Thoracic aorta (tissue), 2 donors: ENCODE data around the gene PDE7B. TPM values are rescaled to one million over a fixed set of nuclear protein-coding genes. Genes with fewer than 3 reads are reported as not detected.

ENCODE experiments used
- ATAC-seq: fragments of 150-250 bp; one replicate; pipeline ENCODE4 v1.8.0; 2017; ENCODE audit warnings: low read depth; ENCODE audit not compliant: insufficient number of reproducible peaks, low FRiP score
- DNase-seq: peaks from one replicate; pipeline ENCODE4 v3.0.0-alpha.2; 2020; ENCODE audit warnings: low spot score
- H3K27ac ChIP-seq, 2 donors: fragments of 200-600 bp; sonication (generic); 1 replicate in 1 of 2; 2 replicates in 1 of 2; pipeline ENCODE4 v1.5.1; 2016; ENCODE audit warnings: mild to moderate bottlenecking in 2 of 2, moderate library complexity in 2 of 2
- H3K27me3 ChIP-seq: fragments of 200-600 bp; sonication (generic); replicated peaks from 2 replicates; pipeline ENCODE4 v1.6.0; 2016; ENCODE audit warnings: mild to moderate bottlenecking; ENCODE audit not compliant: insufficient read depth
- H3K36me3 ChIP-seq: fragments of 200-600 bp; sonication (generic); one replicate; pipeline ENCODE4 v1.5.1; 2016
- H3K4me1 ChIP-seq, 2 donors: fragments of 200-600 bp; sonication (generic); 1 replicate in 1 of 2; 2 replicates in 1 of 2; pipeline versions ENCODE4 v1.5.1 to v1.6.0; 2016; ENCODE audit warnings: low read depth in 2 of 2, mild to moderate bottlenecking in 1 of 2; ENCODE audit not compliant: control insufficient read depth in 1 of 2
- H3K4me3 ChIP-seq: fragments of 200-600 bp; sonication (generic); 2 replicates; pipeline ENCODE4 v1.5.1; 2016; ENCODE audit warnings: mild to moderate bottlenecking
- H3K9me3 ChIP-seq: fragments of 200-600 bp; sonication (generic); 2 replicates; pipeline ENCODE4 v1.5.1; 2016
- CTCF ChIP-seq: fragments of 200-600 bp; sonication (generic); IDR thresholded peaks from one replicate; pipeline ENCODE4 v1.5.1; 2019; ENCODE audit warnings: antibody characterized with exemption
- total RNA-seq, 2 donors: library from RNA; depleted of rRNA; stranded (reverse); fragments of >200 nt; gene quantifications; one replicate each; pipeline versions ENCODE4 v1.1.0 to v1.2.3, GENCODE V29; 2016

The PDE7B gene
- total RNA-seq, 2 donors from 2014 or later = 2.6 to 13.2 TPM

GRCh38 chr6:136111831-136112230 lies 260.3 kb downstream of the PDE7B start:
- no peak overlapping the region for H3K4me3 ChIP-seq
- TF ChIP-seq CTCF = no peak
- no peak for ATAC-seq

DNA sequence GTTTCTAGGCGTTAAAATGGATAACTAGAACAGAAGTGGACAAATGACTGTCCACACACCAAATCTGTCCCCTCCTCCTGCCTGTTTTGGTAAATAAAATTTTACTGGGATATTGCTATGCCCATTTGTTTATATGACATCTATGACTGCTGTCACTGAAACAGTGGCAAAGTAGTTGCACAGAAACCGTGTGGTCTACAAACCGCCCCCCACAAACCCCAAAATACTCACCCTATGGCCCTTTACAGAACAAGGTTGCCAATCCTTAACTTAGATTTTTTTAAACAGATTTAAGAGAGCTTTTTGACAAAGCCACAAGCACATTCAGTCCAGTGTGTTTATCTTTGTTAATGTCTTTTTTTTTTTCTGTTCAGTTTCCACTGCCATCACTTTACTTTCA lies 260.8 kb downstream of the PDE7B start:
- no peak overlapping the region for H3K27ac ChIP-seq
- ATAC-seq (no peak), DNase-seq (no peak)
- H3K4me3 ChIP-seq = no peak overlapping the region
- no peaks in the 10 kb centered on the region for H3K27me3 ChIP-seq
- no peaks in the 10 kb centered on the region for H3K9me3 ChIP-seq
- no peaks in the 10 kb centered on the region for H3K4me1 ChIP-seq
- no peak for TF ChIP-seq CTCF
- H3K36me3 ChIP-seq = no peaks in the 10 kb centered on the region

More at GRCh38 chr6:136111831-136112230, 260.3 kb downstream of the PDE7B start:
- Histone ChIP-seq H3K4me1 (no peaks in the 10 kb centered on the region), H3K9me3 (no peaks in the 10 kb centered on the region), H3K36me3 (no peaks in the 10 kb centered on the region), H3K27me3 (no peaks in the 10 kb centered on the region), H3K27ac (no peak overlapping the region)
- DNase-seq = no peak

DNA sequence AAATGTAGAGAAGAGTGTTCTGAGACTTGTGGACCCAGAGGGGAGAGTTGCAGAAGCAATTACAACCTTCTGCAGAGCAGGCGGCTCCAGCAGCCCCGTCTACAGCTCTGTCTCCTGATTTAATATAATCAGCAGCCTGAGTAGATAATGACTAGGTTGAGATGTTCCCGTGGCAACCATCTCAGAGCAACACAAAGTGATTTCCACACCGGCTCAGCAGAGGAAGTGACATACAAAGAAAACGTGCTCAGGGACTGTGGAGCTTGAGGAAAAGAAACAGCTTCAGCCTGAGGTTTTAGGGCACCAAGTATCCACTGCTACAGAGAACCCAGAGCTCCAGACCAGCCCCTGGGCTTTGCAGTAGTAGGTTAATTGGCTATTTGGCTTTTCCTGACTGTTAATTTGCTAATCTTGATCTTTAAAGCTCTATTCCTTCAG lies 262.3 kb downstream of the PDE7B start:
- H3K9me3 ChIP-seq = no peaks in the 10 kb centered on the region
- no peaks in the 10 kb centered on the region for H3K27me3 ChIP-seq
- no peak overlapping the region for H3K4me3 ChIP-seq
- ATAC-seq (no peak), DNase-seq (no peak)
- no peak overlapping the region for H3K27ac ChIP-seq
- H3K4me1 ChIP-seq = no peaks in the 10 kb centered on the region
- H3K36me3 ChIP-seq = no peaks in the 10 kb centered on the region
- TF ChIP-seq CTCF = no peak

DNA sequence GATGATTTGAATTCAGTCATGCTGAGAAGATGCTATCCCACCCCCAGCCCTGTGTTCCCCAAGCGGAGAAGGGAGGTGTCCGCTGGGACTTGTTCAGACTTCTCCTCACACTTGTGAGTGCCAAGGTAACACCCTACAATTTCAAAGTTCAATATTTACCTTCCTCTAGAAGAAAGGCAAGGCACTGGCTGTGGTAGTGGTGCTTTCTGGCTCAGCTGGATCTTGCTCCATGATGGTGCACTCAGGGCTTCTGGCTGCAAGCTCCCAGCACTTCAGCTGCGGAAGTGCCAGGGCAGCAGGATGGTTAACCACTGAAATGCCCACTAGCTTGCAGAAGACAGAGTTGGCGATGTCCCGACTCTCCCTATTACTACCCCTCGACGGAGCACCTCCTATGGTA lies 263.2 kb downstream of the PDE7B start:
- no peak for TF ChIP-seq CTCF
- no peaks in the 10 kb centered on the region for H3K27me3 ChIP-seq
- no peak overlapping the region for H3K4me3 ChIP-seq
- DNase-seq = no peak
- H3K9me3 ChIP-seq = no peaks in the 10 kb centered on the region
- no peaks in the 10 kb centered on the region for H3K36me3 ChIP-seq
- no peak overlapping the region for H3K27ac ChIP-seq
- no peaks in the 10 kb centered on the region for H3K4me1 ChIP-seq
- ATAC-seq = no peak

DNA sequence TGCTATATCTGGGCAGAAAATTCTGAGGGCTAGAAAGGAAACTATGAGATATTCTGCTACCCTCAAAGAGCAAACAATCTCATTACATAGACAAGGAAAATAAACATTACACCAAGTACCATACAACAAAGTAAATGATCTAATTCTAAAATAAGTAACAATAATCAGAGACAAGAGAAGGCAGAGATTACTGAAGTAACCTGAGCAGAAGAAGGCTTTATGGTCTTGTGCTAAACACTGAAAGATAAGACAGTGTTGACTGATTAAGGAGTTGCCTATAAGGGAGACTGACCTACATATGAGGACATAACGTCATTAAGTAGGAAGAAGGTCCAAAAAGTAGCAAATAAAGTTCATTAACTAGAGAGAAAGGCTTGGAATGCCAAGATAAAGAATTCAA lies 264.4 kb downstream of the PDE7B start:
- TF ChIP-seq CTCF = no peak
- ATAC-seq = no peak
- Histone ChIP-seq H3K27ac (no peak overlapping the region), H3K4me3 (no peak overlapping the region), H3K36me3 (no peaks in the 10 kb centered on the region), H3K27me3 (no peaks in the 10 kb centered on the region), H3K4me1 (no peaks in the 10 kb centered on the region), H3K9me3 (no peaks in the 10 kb centered on the region)
- no peak for DNase-seq
